Measurements from ENCODE around the gene STIMATE. TPM values are rescaled to one million over a fixed set of nuclear protein-coding genes. Genes with fewer than 3 reads are reported as not detected.

Gene STIMATE
- total and polyA plus RNA-seq, 10 of the 15 experiments (the other 5 are each of a cell fraction or from before 2014, with no cell fraction given) = 0.24 to 24.1 (median 15.4) TPM

- CTCF ChIA-PET = interaction anchor here (1.8 kb wide), 1 partner anchor 10 kb away, joined by 6 read pairs; no protein-coding TSS in a partner anchor
- H4K20me1 ChIP-seq (ENCODE audit: control insufficient read depth, insufficient read depth) = no peaks in the 10 kb centered on the region
- intact Hi-C loops (cut with micrococcal nuclease; ENCODE audit: unreplicated experiment) (no loop called here), in situ Hi-C loops (cut with MboI) (no loop called here)
- no peaks in the 10 kb centered on the region for H3K9me3 ChIP-seq (replicated peaks; ENCODE audit: control insufficient read depth, insufficient read depth, low read length)
- H3K4me1 ChIP-seq (ENCODE audit: control insufficient read depth, insufficient read depth, low read length) = no peaks in the 10 kb centered on the region
- BruUV-seq (replicated peaks) = no TSS peak
- RAD21 ChIA-PET (ENCODE audit: unreplicated experiment) = no interaction called here
- H3K27ac ChIP-seq (ENCODE audit: control insufficient read depth, insufficient read depth) = no peak within 1 kb of the TSS
- SMC1A ChIA-PET (ENCODE audit: uncharacterized antibody, unreplicated experiment) = no interaction called here
- H3K4me3 ChIP-seq = no peak within 1 kb of the TSS
- POLR2A ChIA-PET = no interaction called here
- FAIRE-seq = no peak
- no peak for DNase-seq (ENCODE audit: low read depth, low spot score)
- 36% methylated on average over 10 of the region's 10 CpGs for WGBS (ENCODE audit: insufficient coverage, insufficient replicate concordance, low lambda C conversion rate, missing lambda C conversion rate)
- no peaks in the 10 kb centered on the region for H3K36me3 ChIP-seq (ENCODE audit: control insufficient read depth in 2 of 2, insufficient read depth in 2 of 2, low read length in 1 of 2)
- no peaks in the 10 kb centered on the region for H3K79me2 ChIP-seq (ENCODE audit: control insufficient read depth, insufficient read depth, low read length)
- TF ChIP-seq TARDBP (IDR thresholded peaks at IDR 0.05; ENCODE audit: borderline replicate concordance) = no peak
- no peak for TF ChIP-seq NKRF (conservative IDR thresholded peaks at IDR 0.05)
- no peak for TF ChIP-seq NBN (IDR thresholded peaks at IDR 0.05)
- no peak for TF ChIP-seq JUND (IDR thresholded peaks at IDR 0.05; ENCODE audit: low read depth, low read length)
- TF ChIP-seq USF2 (IDR thresholded peaks at IDR 0.05; ENCODE audit: borderline replicate concordance, low read depth, low read length) = no peak
- TF ChIP-seq SP1 (IDR thresholded peaks at IDR 0.05; ENCODE audit: low read depth, low read length) = no peak
- TF ChIP-seq, protein P1, sequence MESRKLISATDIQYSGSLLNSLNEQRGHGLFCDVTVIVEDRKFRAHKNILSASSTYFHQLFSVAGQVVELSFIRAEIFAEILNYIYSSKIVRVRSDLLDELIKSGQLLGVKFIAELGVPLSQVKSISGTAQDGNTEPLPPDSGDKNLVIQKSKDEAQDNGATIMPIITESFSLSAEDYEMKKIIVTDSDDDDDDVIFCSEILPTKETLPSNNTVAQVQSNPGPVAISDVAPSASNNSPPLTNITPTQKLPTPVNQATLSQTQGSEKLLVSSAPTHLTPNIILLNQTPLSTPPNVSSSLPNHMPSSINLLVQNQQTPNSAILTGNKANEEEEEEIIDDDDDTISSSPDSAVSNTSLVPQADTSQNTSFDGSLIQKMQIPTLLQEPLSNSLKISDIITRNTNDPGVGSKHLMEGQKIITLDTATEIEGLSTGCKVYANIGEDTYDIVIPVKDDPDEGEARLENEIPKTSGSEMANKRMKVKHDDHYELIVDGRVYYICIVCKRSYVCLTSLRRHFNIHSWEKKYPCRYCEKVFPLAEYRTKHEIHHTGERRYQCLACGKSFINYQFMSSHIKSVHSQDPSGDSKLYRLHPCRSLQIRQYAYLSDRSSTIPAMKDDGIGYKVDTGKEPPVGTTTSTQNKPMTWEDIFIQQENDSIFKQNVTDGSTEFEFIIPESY (IDR thresholded peaks at IDR 0.05) = no peak
- no peak for TF ChIP-seq ZNF207 (IDR thresholded peaks at IDR 0.05; ENCODE audit: borderline replicate concordance)
- H3K9ac ChIP-seq (ENCODE audit: control insufficient read depth, insufficient read depth, low read length) = no peak within 1 kb of the TSS
- H3K4me2 ChIP-seq (ENCODE audit: control insufficient read depth, insufficient read depth) = no peak within 1 kb of the TSS
- ATAC-seq = no peak
- no peak within 1 kb of the TSS for H2AFZ ChIP-seq (ENCODE audit: control insufficient read depth, low read depth, low read length)
- no peaks in the 10 kb centered on the region; a peak in 1 of 4 replicates for H3K27me3 ChIP-seq (replicated peaks in 1 of 2; ENCODE audit: control insufficient read depth in 2 of 2, insufficient read depth in 2 of 2, low read length in 1 of 2)
These were observed 102.7 kb downstream of the STIMATE start, which contains the start of gene ITIH3 for GRCh38 chr3:52794612-52795099. Gene ITIH3 (plus strand): TSS chr3:52794796. CDS start chr3:52794804, 8 bp downstream.

Data from GM12878 (cell line).